SK-N-SH (cell line): ENCODE results near the gene POGK. TPM values are rescaled to one million over a fixed set of nuclear protein-coding genes. Genes with fewer than 3 reads are reported as not detected.

Experiments
- CTCF ChIA-PET: fragments of 300-600, 350-600 bp; formaldehyde crosslinking; extraction: SDS; loops from one replicate; lab custom pipeline; 2021; lab: Yijun Ruan, JAX
- POLR2A ChIA-PET: fragments of 350-600 bp; sonication (Branson Sonifier 250); formaldehyde crosslinking; extraction: SDS; loops from one replicate; lab custom pipeline; 2020; ENCODE audit warnings: antibody characterized with exemption, inconsistent platforms; lab: Yijun Ruan, JAX
- DNase-seq: peaks from one replicate; pipeline ENCODE4 v3.0.0; 2012
- H2AFZ ChIP-seq: fragments of 200-600 bp; sonication (generic); 2 replicates; pipeline ENCODE4 v1.8.1; 2016; ENCODE audit warnings: antibody characterized with exemption, mild to moderate bottlenecking, low read depth
- H3F3A ChIP-seq: fragments of 200-600 bp; sonication (generic); replicated peaks from 2 replicates; pipeline ENCODE3; 2016; ENCODE audit warnings: antibody characterized with exemption, mild to moderate bottlenecking; ENCODE audit not compliant: insufficient read depth
- H3K27ac ChIP-seq, 2 experiments: fragments of 200-500 bp in 1 of 2; fragments of 200-600 bp in 1 of 2; sonication (Bioruptor generic) in 1 of 2; sonication (generic), shearing (Covaris generic) in 1 of 2; 2 replicates each; pipeline versions ENCODE4 v1.5.1 to v1.6.1; 2014 to 2016; ENCODE audit warnings: low read depth in 2 of 2, inconsistent platforms in 1 of 2, low read length in 1 of 2, mild to moderate bottlenecking in 1 of 2, mixed read lengths in 1 of 2
- H3K27me3 ChIP-seq: fragments of 200-600 bp; sonication (generic), shearing (Covaris generic); 2 replicates; pipeline ENCODE4 v1.6.1; 2016; ENCODE audit warnings: mixed run types; ENCODE audit not compliant: insufficient read depth
- H3K36me3 ChIP-seq, 2 experiments: fragments of 200-500 bp in 1 of 2; fragments of 200-600 bp in 1 of 2; sonication (Bioruptor generic) in 1 of 2; sonication (generic) in 1 of 2; replicated peaks in 1 of 2; 2 replicates each; pipeline versions ENCODE3 to v1.5.1; 2014 to 2016; ENCODE audit warnings: low read length in 1 of 2, mild to moderate bottlenecking in 1 of 2; ENCODE audit not compliant: insufficient read depth in 2 of 2, control insufficient read depth in 1 of 2
- H3K4me1 ChIP-seq, 2 experiments: fragments of 200-500 bp in 1 of 2; fragments of 200-600 bp in 1 of 2; sonication (Bioruptor generic) in 1 of 2; sonication (generic), shearing (Covaris generic) in 1 of 2; 2 replicates each; pipeline versions ENCODE4 v1.5.1 to v1.6.1; 2014 to 2016; ENCODE audit warnings: low read depth in 1 of 2, low read length in 1 of 2, mixed run types in 1 of 2; ENCODE audit not compliant: insufficient read depth in 2 of 2, control insufficient read depth in 1 of 2
- H3K4me2 ChIP-seq: fragments of 200-600 bp; sonication (generic), shearing (Covaris generic); 2 replicates; pipeline ENCODE4 v1.6.1; 2017; ENCODE audit warnings: mixed run types
- H3K4me3 ChIP-seq, 2 experiments: fragments of 200-500 bp in 1 of 2; fragments of 200-600 bp in 1 of 2; sonication (Bioruptor generic) in 1 of 2; sonication (generic), shearing (Covaris generic) in 1 of 2; 2 replicates each; pipeline versions ENCODE4 v1.5.1 to v1.8.1; 2014 to 2016; ENCODE audit warnings: low read depth in 2 of 2, inconsistent platforms in 1 of 2, low read length in 1 of 2, mild to moderate bottlenecking in 1 of 2, mixed read lengths in 1 of 2, moderate library complexity in 1 of 2
- H3K79me2 ChIP-seq: fragments of 200-600 bp; sonication (generic); 2 replicates; pipeline ENCODE4 v1.8.1; 2017; ENCODE audit warnings: mild to moderate bottlenecking; ENCODE audit not compliant: insufficient read depth
- H3K9ac ChIP-seq: fragments of 200-600 bp; sonication (generic); 2 replicates; pipeline ENCODE4 v1.6.1; 2017; ENCODE audit warnings: mixed run types
- H3K9me2 ChIP-seq: fragments of 200-600 bp; sonication (generic); 2 replicates; pipeline ENCODE4 v1.6.1; 2017; ENCODE audit warnings: mixed run types
- H3K9me3 ChIP-seq: fragments of 200-600 bp; sonication (generic); 2 replicates; pipeline ENCODE4 v1.6.1; 2017; ENCODE audit warnings: mixed run types, mild to moderate bottlenecking, moderate library complexity
- H4K20me1 ChIP-seq: fragments of 200-600 bp; sonication (generic); 2 replicates; pipeline ENCODE4 v1.6.1; 2017; ENCODE audit warnings: mild to moderate bottlenecking, mixed run types; ENCODE audit not compliant: insufficient read depth
- CHD2 ChIP-seq: fragments of 150-350 bp; IDR thresholded peaks from 2 replicates; pipeline ENCODE4 v1.6.1; 2018; ENCODE audit warnings: low read length; ENCODE audit not compliant: partially characterized antibody
- FOSL2 ChIP-seq: IDR thresholded peaks from 2 replicates; pipeline ENCODE4 v1.4.0; 2012; ENCODE audit warnings: low read depth, mild to moderate bottlenecking, moderate library complexity, borderline replicate concordance
- GABPA ChIP-seq: IDR thresholded peaks from 2 replicates; pipeline ENCODE4 v1.4.0; 2012; ENCODE audit warnings: low read depth, mild to moderate bottlenecking
- IRF3 ChIP-seq: fragments of 150-350 bp; IDR thresholded peaks from 2 replicates; pipeline ENCODE4 v1.6.1; 2016; ENCODE audit warnings: mild to moderate bottlenecking, low read depth, low read length
- JUND ChIP-seq: IDR thresholded peaks from 2 replicates; pipeline ENCODE4 v1.4.0; 2012
- MEF2A ChIP-seq: IDR thresholded peaks from 2 replicates; pipeline ENCODE4 v1.4.0; 2012; ENCODE audit warnings: low read depth, borderline replicate concordance
- NRF1 ChIP-seq: IDR thresholded peaks from 2 replicates; pipeline ENCODE4 v1.6.1; 2012; ENCODE audit warnings: low read depth, mild to moderate bottlenecking, low read length
- PBX3 ChIP-seq: IDR thresholded peaks from 2 replicates; pipeline ENCODE4; 2012
- RAD21 ChIP-seq: IDR thresholded peaks from 2 replicates; pipeline ENCODE4 v1.6.1; 2012; ENCODE audit warnings: mild to moderate bottlenecking, low read length
- RFX5 ChIP-seq: IDR thresholded peaks from 2 replicates; pipeline ENCODE4 v1.6.1; 2012; ENCODE audit warnings: mild to moderate bottlenecking, improper control_type of control experiment, low read length
- RXRA ChIP-seq: IDR thresholded peaks from 2 replicates; pipeline ENCODE4 v1.4.0; 2012; ENCODE audit warnings: low read depth, mild to moderate bottlenecking, borderline replicate concordance
- SMC3 ChIP-seq: IDR thresholded peaks from 2 replicates; pipeline ENCODE4 v1.6.1; 2012; ENCODE audit warnings: low read depth, low read length, improper control_type of control experiment
- TAF1 ChIP-seq: IDR thresholded peaks from 2 replicates; pipeline ENCODE4 v1.6.1; 2012; ENCODE audit warnings: low read depth, mild to moderate bottlenecking, low read length, moderate library complexity, borderline replicate concordance
- TCF12 ChIP-seq: IDR thresholded peaks from 2 replicates; pipeline ENCODE4 v1.4.0; 2012
- TEAD4 ChIP-seq: IDR thresholded peaks from 2 replicates; pipeline ENCODE4 v1.4.0; 2012; ENCODE audit warnings: mild to moderate bottlenecking, borderline replicate concordance; ENCODE audit not compliant: insufficient read depth
- USF1 ChIP-seq: IDR thresholded peaks from 2 replicates; pipeline ENCODE4 v1.4.0; 2012; ENCODE audit warnings: low read depth, borderline replicate concordance
- USF2 ChIP-seq: fragments of 150-350 bp; IDR thresholded peaks from 2 replicates; pipeline ENCODE4 v1.6.1; 2017; ENCODE audit warnings: antibody characterized with exemption, low read length, low read depth, borderline replicate concordance
- WGBS: methylation state at CpG from one replicate; pipeline ENCODE4 v1.1.6; 2017; ENCODE audit warnings: low lambda C conversion rate; 5-methylcytosine and 5-hydroxymethylcytosine counted together
- polyA plus RNA-seq, 3 experiments: library from polyadenylated mRNA; depleted of rRNA; stranded (reverse); fragments of >200 nt; gene quantifications; 2 replicates each; pipeline ENCODE4 v1.2.3, GENCODE V29; 2012

Gene POGK
- polyA plus RNA-seq, 1 of the 3 experiments (the other 2 are of a cell fraction) = 13.9 TPM

- no peak for TF ChIP-seq NRF1
- TF ChIP-seq RXRA = no peak
- TF ChIP-seq CHD2 = no peak
- TF ChIP-seq SMC3 = no peak
- TF ChIP-seq PBX3 = no peak
- TF ChIP-seq RFX5 = no peak
- no peak for TF ChIP-seq TCF12
- peaks cover 4 to 5% of the 10 kb centered on the region in 2 experiments; a peak in 3 of 4 replicates for H3K4me1 ChIP-seq
- peaks cover 52% of the 10 kb centered on the region for H3K79me2 ChIP-seq
- DNase-seq = no peak
- peak overlapping the region; percentile 70 to 78 for H3K4me3 ChIP-seq
- H3K9me3 ChIP-seq = no peaks in the 10 kb centered on the region
- ChIA-PET CTCF (interaction anchor here (1.6 to 2.2 kb wide), 3 partner anchors 11 to 35 kb away, joined by 3 to 9 read pairs (median 5); no protein-coding TSS in a partner anchor), POLR2A (interaction anchor here (1.1 to 1.8 kb wide), 2 partner anchors 36 to 168 kb away, joined by 4 to 16 read pairs; partner anchors contain the start of gene POGK)
- H3K27me3 ChIP-seq = no peaks in the 10 kb centered on the region
- peak overlapping the region; percentile 84 for H3K9ac ChIP-seq
- H3K27ac ChIP-seq = peak overlapping the region; percentile 78 to 94
- H3K9me2 ChIP-seq = no peaks in the 10 kb centered on the region
- no peaks in the 10 kb centered on the region; the same call in 1 of the 2 replicates for H4K20me1 ChIP-seq
- H3K4me2 ChIP-seq = peak overlapping the region; percentile 92
- peak overlapping the region; percentile 74 for H2AFZ ChIP-seq
- H3F3A ChIP-seq = no peaks in the 10 kb centered on the region
- WGBS = 15% methylated on average over 8 of the region's 8 CpGs
- H3K36me3 ChIP-seq = peaks cover 0 to 5% of the 10 kb centered on the region in 2 experiments
Observed at GRCh38 chr1:166875302-166875733, 36.0 kb downstream of the POGK start.

- H3K36me3 ChIP-seq = peaks cover 0 to 5% of the 10 kb centered on the region in 2 experiments
- no peaks in the 10 kb centered on the region for H3K9me3 ChIP-seq
- H3K9me2 ChIP-seq = no peaks in the 10 kb centered on the region
- POLR2A ChIA-PET = interaction anchor here (1.1 to 1.8 kb wide), 3 partner anchors 31 to 168 kb away, joined by 4 to 16 read pairs (median 4); partner anchors contain the start of gene POGK
- CTCF ChIA-PET = interaction anchor here (1.6 to 2.2 kb wide), 3 partner anchors 11 to 34 kb away, joined by 3 to 9 read pairs (median 5); no protein-coding TSS in a partner anchor
- peak; percentile 95 for DNase-seq
- H4K20me1 ChIP-seq = no peaks in the 10 kb centered on the region; the same call in 1 of the 2 replicates
- H2AFZ ChIP-seq = peak within 1 kb of the TSS; percentile 82
- H3K9ac ChIP-seq = peak within 1 kb of the TSS; percentile 84
- peaks cover 46% of the 10 kb centered on the region for H3K79me2 ChIP-seq
- no peaks in the 10 kb centered on the region for H3F3A ChIP-seq
- H3K4me2 ChIP-seq = peak within 1 kb of the TSS; percentile 92
- peaks cover 4 to 5% of the 10 kb centered on the region in 2 experiments; a peak in 3 of 4 replicates for H3K4me1 ChIP-seq
- WGBS = under 1% methylated on average over 34 of the region's 84 CpGs
- H3K4me3 ChIP-seq = peak within 1 kb of the TSS; percentile 70 to 78
- H3K27me3 ChIP-seq = no peaks in the 10 kb centered on the region
- H3K27ac ChIP-seq = peak within 1 kb of the TSS; percentile 78 to 94
- TF ChIP-seq RAD21 (no peak; the same call in 1 of the 2 replicates), IRF3 (no peak), PBX3 (peak; percentile 57), NRF1 (no peak), USF2 (peak; percentile 81), MEF2A (no peak), TCF12 (peak; percentile 21; the same call in 1 of the 2 replicates), JUND (no peak), TEAD4 (no peak), FOSL2 (no peak), GABPA (peak; percentile 41; the same call in 1 of the 2 replicates), SMC3 (no peak), USF1 (peak; percentile 97), RFX5 (no peak; the same call in 1 of the 2 replicates), TAF1 (peak; percentile 80)
Observed at GRCh38 chr1:166875734-166876539, 36.7 kb downstream of the POGK start, which contains the start of gene TADA1. Gene TADA1 (minus strand): TSS chr1:166876264. CDS start chr1:166876233, 31 bp downstream.
